SK-N-SH (cell line): ENCODE results near the gene ULK1. TPM values are rescaled to one million over a fixed set of nuclear protein-coding genes. Genes with fewer than 3 reads are reported as not detected.

ENCODE experiments used
- CTCF ChIA-PET: fragments of 300-600, 350-600 bp; formaldehyde crosslinking; extraction: SDS; loops from one replicate; lab custom pipeline; 2021; lab: Yijun Ruan, JAX
- POLR2A ChIA-PET: fragments of 350-600 bp; sonication (Branson Sonifier 250); formaldehyde crosslinking; extraction: SDS; loops from one replicate; lab custom pipeline; 2020; ENCODE audit warnings: antibody characterized with exemption, inconsistent platforms; lab: Yijun Ruan, JAX
- DNase-seq: peaks from one replicate; pipeline ENCODE4 v3.0.0; 2012
- H2AFZ ChIP-seq: fragments of 200-600 bp; sonication (generic); 2 replicates; pipeline ENCODE4 v1.8.1; 2016; ENCODE audit warnings: antibody characterized with exemption, mild to moderate bottlenecking, low read depth
- H3F3A ChIP-seq: fragments of 200-600 bp; sonication (generic); replicated peaks from 2 replicates; pipeline ENCODE3; 2016; ENCODE audit warnings: antibody characterized with exemption, mild to moderate bottlenecking; ENCODE audit not compliant: insufficient read depth
- H3K27ac ChIP-seq, 2 experiments: fragments of 200-500 bp in 1 of 2; fragments of 200-600 bp in 1 of 2; sonication (Bioruptor generic) in 1 of 2; sonication (generic), shearing (Covaris generic) in 1 of 2; 2 replicates each; pipeline versions ENCODE4 v1.5.1 to v1.6.1; 2014 to 2016; ENCODE audit warnings: low read depth in 2 of 2, inconsistent platforms in 1 of 2, low read length in 1 of 2, mild to moderate bottlenecking in 1 of 2, mixed read lengths in 1 of 2
- H3K27me3 ChIP-seq: fragments of 200-600 bp; sonication (generic), shearing (Covaris generic); 2 replicates; pipeline ENCODE4 v1.6.1; 2016; ENCODE audit warnings: mixed run types; ENCODE audit not compliant: insufficient read depth
- H3K36me3 ChIP-seq, 2 experiments: fragments of 200-500 bp in 1 of 2; fragments of 200-600 bp in 1 of 2; sonication (Bioruptor generic) in 1 of 2; sonication (generic) in 1 of 2; replicated peaks in 1 of 2; 2 replicates each; pipeline versions ENCODE3 to v1.5.1; 2014 to 2016; ENCODE audit warnings: low read length in 1 of 2, mild to moderate bottlenecking in 1 of 2; ENCODE audit not compliant: insufficient read depth in 2 of 2, control insufficient read depth in 1 of 2
- H3K4me1 ChIP-seq, 2 experiments: fragments of 200-500 bp in 1 of 2; fragments of 200-600 bp in 1 of 2; sonication (Bioruptor generic) in 1 of 2; sonication (generic), shearing (Covaris generic) in 1 of 2; 2 replicates each; pipeline versions ENCODE4 v1.5.1 to v1.6.1; 2014 to 2016; ENCODE audit warnings: low read depth in 1 of 2, low read length in 1 of 2, mixed run types in 1 of 2; ENCODE audit not compliant: insufficient read depth in 2 of 2, control insufficient read depth in 1 of 2
- H3K4me2 ChIP-seq: fragments of 200-600 bp; sonication (generic), shearing (Covaris generic); 2 replicates; pipeline ENCODE4 v1.6.1; 2017; ENCODE audit warnings: mixed run types
- H3K4me3 ChIP-seq, 2 experiments: fragments of 200-500 bp in 1 of 2; fragments of 200-600 bp in 1 of 2; sonication (Bioruptor generic) in 1 of 2; sonication (generic), shearing (Covaris generic) in 1 of 2; 2 replicates each; pipeline versions ENCODE4 v1.5.1 to v1.8.1; 2014 to 2016; ENCODE audit warnings: low read depth in 2 of 2, inconsistent platforms in 1 of 2, low read length in 1 of 2, mild to moderate bottlenecking in 1 of 2, mixed read lengths in 1 of 2, moderate library complexity in 1 of 2
- H3K79me2 ChIP-seq: fragments of 200-600 bp; sonication (generic); 2 replicates; pipeline ENCODE4 v1.8.1; 2017; ENCODE audit warnings: mild to moderate bottlenecking; ENCODE audit not compliant: insufficient read depth
- H3K9ac ChIP-seq: fragments of 200-600 bp; sonication (generic); 2 replicates; pipeline ENCODE4 v1.6.1; 2017; ENCODE audit warnings: mixed run types
- H3K9me2 ChIP-seq: fragments of 200-600 bp; sonication (generic); 2 replicates; pipeline ENCODE4 v1.6.1; 2017; ENCODE audit warnings: mixed run types
- H3K9me3 ChIP-seq: fragments of 200-600 bp; sonication (generic); 2 replicates; pipeline ENCODE4 v1.6.1; 2017; ENCODE audit warnings: mixed run types, mild to moderate bottlenecking, moderate library complexity
- H4K20me1 ChIP-seq: fragments of 200-600 bp; sonication (generic); 2 replicates; pipeline ENCODE4 v1.6.1; 2017; ENCODE audit warnings: mild to moderate bottlenecking, mixed run types; ENCODE audit not compliant: insufficient read depth
- GABPA ChIP-seq: IDR thresholded peaks from 2 replicates; pipeline ENCODE4 v1.4.0; 2012; ENCODE audit warnings: low read depth, mild to moderate bottlenecking
- JUND ChIP-seq: IDR thresholded peaks from 2 replicates; pipeline ENCODE4 v1.4.0; 2012
- MAX ChIP-seq: IDR thresholded peaks from 2 replicates; pipeline ENCODE4 v1.4.0; 2012; ENCODE audit warnings: low read depth
- NFIC ChIP-seq: IDR thresholded peaks from 2 replicates; pipeline ENCODE4 v1.4.0; 2012; ENCODE audit warnings: borderline replicate concordance
- NRF1 ChIP-seq: IDR thresholded peaks from 2 replicates; pipeline ENCODE4 v1.6.1; 2012; ENCODE audit warnings: low read depth, mild to moderate bottlenecking, low read length
- REST ChIP-seq: IDR thresholded peaks from 2 replicates; pipeline ENCODE4 v1.6.1; 2012; ENCODE audit warnings: mild to moderate bottlenecking, low read depth, low read length, moderate library complexity
- RFX5 ChIP-seq: IDR thresholded peaks from 2 replicates; pipeline ENCODE4 v1.6.1; 2012; ENCODE audit warnings: mild to moderate bottlenecking, improper control_type of control experiment, low read length
- RXRA ChIP-seq: IDR thresholded peaks from 2 replicates; pipeline ENCODE4 v1.4.0; 2012; ENCODE audit warnings: low read depth, mild to moderate bottlenecking, borderline replicate concordance
- SIN3A ChIP-seq: IDR thresholded peaks from 2 replicates; pipeline ENCODE4 v1.6.1; 2012; ENCODE audit warnings: low read depth, mild to moderate bottlenecking, low read length, moderate library complexity, borderline replicate concordance
- TAF1 ChIP-seq: IDR thresholded peaks from 2 replicates; pipeline ENCODE4 v1.6.1; 2012; ENCODE audit warnings: low read depth, mild to moderate bottlenecking, low read length, moderate library complexity, borderline replicate concordance
- TCF12 ChIP-seq: IDR thresholded peaks from 2 replicates; pipeline ENCODE4 v1.4.0; 2012
- TEAD4 ChIP-seq: IDR thresholded peaks from 2 replicates; pipeline ENCODE4 v1.4.0; 2012; ENCODE audit warnings: mild to moderate bottlenecking, borderline replicate concordance; ENCODE audit not compliant: insufficient read depth
- YY1 ChIP-seq: IDR thresholded peaks from 2 replicates; pipeline ENCODE4 v1.4.0; 2012; ENCODE audit warnings: low read depth, mild to moderate bottlenecking
- WGBS: methylation state at CpG from one replicate; pipeline ENCODE4 v1.1.6; 2017; ENCODE audit warnings: low lambda C conversion rate; 5-methylcytosine and 5-hydroxymethylcytosine counted together
- polyA plus RNA-seq, 3 experiments: library from polyadenylated mRNA; depleted of rRNA; stranded (reverse); fragments of >200 nt; gene quantifications; 2 replicates each; pipeline ENCODE4 v1.2.3, GENCODE V29; 2012
- TF ChIP-seq, protein P1 (sequence below): fragments of 150-350 bp; IDR thresholded peaks from 2 replicates; pipeline ENCODE4 v1.6.1; 2017; ENCODE audit warnings: antibody characterized with exemption, low read length, low read depth, borderline replicate concordance
- TF ChIP-seq, protein P2 (sequence below): IDR thresholded peaks from 2 replicates; pipeline ENCODE4 v1.4.0; 2012; ENCODE audit warnings: low read depth, borderline replicate concordance

The ULK1 gene
- polyA plus RNA-seq, 1 of the 3 experiments (the other 2 are of a cell fraction) = 10.7 TPM

- Histone ChIP-seq H3F3A (no peaks in the 10 kb centered on the region), H3K27me3 (no peaks in the 10 kb centered on the region), H3K4me3 (no peak overlapping the region), H3K79me2 (peaks cover 23% of the 10 kb centered on the region), H3K9me2 (no peaks in the 10 kb centered on the region), H3K27ac (no peak overlapping the region), H3K4me2 (no peak overlapping the region), H3K9me3 (no peaks in the 10 kb centered on the region), H3K9ac (no peak overlapping the region), H3K4me1 (peaks cover 2 to 7% of the 10 kb centered on the region in 2 experiments; a peak in 1 of 4 replicates), H2AFZ (no peak overlapping the region), H4K20me1 (no peaks in the 10 kb centered on the region), H3K36me3 (peaks cover 21 to 30% of the 10 kb centered on the region in 2 experiments)
- 96% methylated on average over 8 of the region's 8 CpGs for WGBS
- TF ChIP-seq TCF12 (no peak), GABPA (no peak), RFX5 (no peak), NRF1 (no peak), REST (no peak)
- TF ChIP-seq, protein P1, sequence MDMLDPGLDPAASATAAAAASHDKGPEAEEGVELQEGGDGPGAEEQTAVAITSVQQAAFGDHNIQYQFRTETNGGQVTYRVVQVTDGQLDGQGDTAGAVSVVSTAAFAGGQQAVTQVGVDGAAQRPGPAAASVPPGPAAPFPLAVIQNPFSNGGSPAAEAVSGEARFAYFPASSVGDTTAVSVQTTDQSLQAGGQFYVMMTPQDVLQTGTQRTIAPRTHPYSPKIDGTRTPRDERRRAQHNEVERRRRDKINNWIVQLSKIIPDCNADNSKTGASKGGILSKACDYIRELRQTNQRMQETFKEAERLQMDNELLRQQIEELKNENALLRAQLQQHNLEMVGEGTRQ = no peak
- DNase-seq = no peak
- CTCF ChIA-PET = no interaction called here
- POLR2A ChIA-PET = no interaction called here
These were observed 39.0 kb downstream of the ULK1 start for GRCh38 chr12:131933387-131933786.

GRCh38 chr12:131934535-131934934, 40.1 kb downstream of the ULK1 start:
- peaks cover 0 to 7% of the 10 kb centered on the region in 2 experiments; a peak in 1 of 4 replicates for H3K4me1 ChIP-seq
- ChIA-PET CTCF (no interaction called here), POLR2A (no interaction called here)
- no peak overlapping the region for H3K9ac ChIP-seq
- H3K36me3 ChIP-seq = peaks cover 21 to 30% of the 10 kb centered on the region in 2 experiments
- H3F3A ChIP-seq = no peaks in the 10 kb centered on the region
- no peak overlapping the region for H3K4me2 ChIP-seq
- no peak overlapping the region for H3K27ac ChIP-seq
- H3K9me3 ChIP-seq = no peaks in the 10 kb centered on the region
- no peaks in the 10 kb centered on the region for H3K9me2 ChIP-seq
- no peaks in the 10 kb centered on the region for H3K27me3 ChIP-seq
- H4K20me1 ChIP-seq = no peaks in the 10 kb centered on the region
- DNase-seq = no peak
- 97% methylated on average over 11 of the region's 11 CpGs for WGBS
- no peak overlapping the region for H2AFZ ChIP-seq
- peaks cover 18% of the 10 kb centered on the region for H3K79me2 ChIP-seq
- H3K4me3 ChIP-seq = no peak overlapping the region
- no peak for TF ChIP-seq NFIC
- no peak for TF ChIP-seq RXRA
- TF ChIP-seq, protein P1 = no peak
- no peak for TF ChIP-seq TEAD4
- TF ChIP-seq YY1 = no peak
- TF ChIP-seq, protein P2, sequence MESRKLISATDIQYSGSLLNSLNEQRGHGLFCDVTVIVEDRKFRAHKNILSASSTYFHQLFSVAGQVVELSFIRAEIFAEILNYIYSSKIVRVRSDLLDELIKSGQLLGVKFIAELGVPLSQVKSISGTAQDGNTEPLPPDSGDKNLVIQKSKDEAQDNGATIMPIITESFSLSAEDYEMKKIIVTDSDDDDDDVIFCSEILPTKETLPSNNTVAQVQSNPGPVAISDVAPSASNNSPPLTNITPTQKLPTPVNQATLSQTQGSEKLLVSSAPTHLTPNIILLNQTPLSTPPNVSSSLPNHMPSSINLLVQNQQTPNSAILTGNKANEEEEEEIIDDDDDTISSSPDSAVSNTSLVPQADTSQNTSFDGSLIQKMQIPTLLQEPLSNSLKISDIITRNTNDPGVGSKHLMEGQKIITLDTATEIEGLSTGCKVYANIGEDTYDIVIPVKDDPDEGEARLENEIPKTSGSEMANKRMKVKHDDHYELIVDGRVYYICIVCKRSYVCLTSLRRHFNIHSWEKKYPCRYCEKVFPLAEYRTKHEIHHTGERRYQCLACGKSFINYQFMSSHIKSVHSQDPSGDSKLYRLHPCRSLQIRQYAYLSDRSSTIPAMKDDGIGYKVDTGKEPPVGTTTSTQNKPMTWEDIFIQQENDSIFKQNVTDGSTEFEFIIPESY = no peak
- no peak for TF ChIP-seq NRF1
- TF ChIP-seq REST = no peak
- no peak for TF ChIP-seq JUND
- no peak for TF ChIP-seq SIN3A
- no peak for TF ChIP-seq MAX
- no peak for TF ChIP-seq TCF12
- no peak for TF ChIP-seq TAF1
